GM19324 (cell line): ENCODE results near the gene DROSHA.

Source experiments
- ATAC-seq: cut with Tn5 transposase; IDR thresholded peaks from one replicate; pipeline ENCODE4 v1.9.1; 2021; ENCODE audit warnings: mild to moderate bottlenecking, moderate library complexity; ENCODE audit not compliant: unreplicated experiment, low FRiP score

Gene DROSHA

DNA sequence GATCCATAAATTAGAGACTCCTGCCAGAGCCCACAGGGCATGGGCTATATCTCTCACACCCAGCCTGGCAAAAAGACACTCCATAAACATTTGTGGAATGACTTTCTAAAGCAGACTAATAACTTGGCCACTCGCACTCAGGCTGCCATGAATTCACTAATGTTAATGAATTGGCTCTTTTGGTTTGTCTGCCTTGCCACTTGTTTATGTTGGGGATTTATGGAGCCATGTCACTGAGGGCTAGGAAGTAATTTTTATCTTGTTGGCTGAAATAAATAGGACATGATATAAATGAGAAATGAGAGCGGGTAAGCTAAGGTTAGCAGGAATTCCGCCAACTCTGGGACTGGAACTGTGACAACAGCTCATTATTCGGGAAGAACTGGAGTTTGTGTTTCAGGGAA, 55.2 kb downstream of the DROSHA start:
- no peak for ATAC-seq

DNA sequence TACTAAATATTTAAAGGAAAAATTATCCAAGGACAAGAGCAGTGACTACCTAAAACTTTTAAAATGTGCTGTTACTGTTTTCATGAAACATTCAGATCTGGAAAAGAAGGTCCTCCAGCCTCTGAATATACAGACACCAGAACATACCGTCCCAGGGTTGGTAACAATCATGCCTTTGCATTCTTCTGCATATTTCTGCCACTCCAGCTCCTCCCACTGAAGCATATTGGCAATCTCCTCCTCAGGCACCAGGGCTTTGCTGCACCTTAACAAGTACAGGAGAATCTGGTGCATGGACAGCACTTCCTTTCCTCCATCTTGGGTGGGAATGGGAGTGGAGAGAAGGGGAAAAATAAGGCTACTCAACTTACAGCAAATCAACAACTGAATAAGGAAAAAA, 60.0 kb downstream of the DROSHA start:
- no peak for ATAC-seq

DNA sequence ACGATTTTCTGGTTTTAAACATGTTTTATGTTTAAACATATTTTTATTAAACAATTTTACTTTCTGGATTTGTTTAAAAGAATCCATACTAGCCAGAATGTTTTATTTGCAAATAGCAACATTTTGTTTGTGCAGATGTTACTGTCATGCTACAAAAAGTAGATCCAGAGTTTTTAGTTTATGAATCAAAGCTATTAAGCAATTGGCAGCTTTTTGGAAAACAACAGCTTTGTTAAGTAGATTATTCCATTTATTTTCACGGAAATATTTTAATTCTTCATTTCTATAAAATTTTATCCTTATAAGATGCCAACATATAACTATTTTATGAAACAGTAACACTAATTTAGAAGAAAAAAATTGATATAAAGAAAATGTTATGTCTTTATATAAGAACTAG, 60.9 kb downstream of the DROSHA start:
- no peak for ATAC-seq

DNA sequence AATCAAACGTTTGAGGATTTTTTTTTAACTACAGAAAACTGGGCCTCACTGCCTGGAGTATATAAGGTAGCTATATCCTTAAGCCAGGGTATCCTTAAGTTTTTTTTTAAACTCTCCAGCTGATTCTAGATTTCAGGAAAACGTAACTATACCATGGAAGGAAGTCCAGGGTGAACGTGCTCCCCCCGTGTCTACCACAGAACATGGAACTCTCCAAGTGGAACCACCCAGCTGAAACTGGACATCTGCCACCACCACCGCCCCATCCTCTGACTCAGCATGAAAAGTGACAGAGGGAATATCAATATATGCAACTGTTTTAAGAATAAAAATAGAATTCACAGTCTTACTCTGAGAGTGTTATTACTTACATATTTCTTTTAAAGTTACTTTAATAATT, 61.3 kb downstream of the DROSHA start:
- ATAC-seq = no peak

DNA sequence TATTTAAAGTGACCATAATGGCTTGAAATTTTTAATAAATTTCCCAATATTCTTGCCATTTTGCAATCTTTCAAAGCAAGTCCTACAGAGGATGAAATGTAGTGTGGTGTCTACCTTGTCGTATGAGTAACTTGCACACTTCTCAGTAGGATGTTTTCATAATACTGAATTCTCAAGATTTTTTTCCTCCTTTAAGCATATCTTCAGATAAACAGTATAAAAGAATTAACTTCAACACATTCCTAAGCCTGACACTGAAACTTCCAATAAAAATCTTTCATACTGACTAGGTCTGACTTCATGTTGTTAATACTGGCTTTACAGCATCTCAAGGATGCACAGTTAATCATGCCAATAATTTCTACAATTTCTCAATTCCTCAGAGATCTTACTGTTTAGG, 62.0 kb downstream of the DROSHA start:
- no peak for ATAC-seq

DNA sequence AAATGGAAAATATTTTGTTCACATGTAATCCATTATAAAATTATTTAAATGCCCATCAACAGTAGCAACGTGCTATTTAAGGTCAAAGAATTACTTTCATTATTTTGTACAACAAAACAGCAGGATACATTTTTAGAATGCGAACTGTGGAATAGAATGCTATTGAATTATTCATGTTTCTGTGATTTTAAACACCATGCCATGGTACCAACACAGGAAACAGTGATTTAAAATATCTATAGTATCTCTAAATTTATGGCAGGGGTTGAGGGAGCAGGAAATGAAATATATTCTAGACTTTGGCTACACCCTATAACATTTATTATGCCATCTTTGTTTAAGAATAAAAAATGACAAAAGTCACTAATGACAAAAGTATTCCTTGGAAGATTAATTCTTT, 62.4 kb downstream of the DROSHA start:
- ATAC-seq = no peak

DNA sequence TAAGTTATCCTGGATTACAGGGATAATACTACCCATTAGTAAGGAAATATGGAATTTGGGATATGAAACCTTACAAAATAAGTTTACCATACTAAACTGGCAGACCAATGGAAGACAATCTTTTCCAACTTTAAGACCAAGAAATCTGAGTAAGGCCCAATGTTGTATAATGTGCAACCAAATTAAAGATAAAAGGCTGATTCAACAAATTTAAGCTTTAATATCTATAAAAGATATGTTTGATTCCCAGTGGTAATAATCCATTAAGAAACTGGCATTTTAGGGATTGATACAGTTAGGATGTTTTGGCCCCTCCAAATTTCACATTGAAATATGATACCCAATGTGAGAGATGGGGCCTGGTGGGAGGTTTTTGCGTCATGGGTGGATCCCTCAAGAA, 66.6 kb downstream of the DROSHA start:
- ATAC-seq = no peak

DNA sequence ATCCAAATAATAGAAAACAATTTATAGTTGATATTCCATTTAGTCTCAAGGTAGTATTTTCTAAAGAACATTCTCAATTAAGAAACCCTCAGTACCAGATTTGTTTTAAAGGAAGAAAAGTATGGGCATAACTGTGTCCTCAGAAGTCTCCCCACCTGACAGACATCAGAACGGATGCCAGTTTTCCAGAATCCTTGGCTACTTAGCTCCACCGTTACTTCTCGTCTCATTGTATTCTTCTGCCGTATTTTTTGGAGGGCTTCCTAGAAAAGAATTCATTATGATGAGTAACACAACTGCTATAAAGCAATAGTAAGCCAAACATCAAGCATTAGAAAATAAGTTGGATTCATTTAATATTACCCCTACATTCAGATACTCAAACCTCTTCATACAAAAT, 67.8 kb downstream of the DROSHA start:
- no peak for ATAC-seq

DNA sequence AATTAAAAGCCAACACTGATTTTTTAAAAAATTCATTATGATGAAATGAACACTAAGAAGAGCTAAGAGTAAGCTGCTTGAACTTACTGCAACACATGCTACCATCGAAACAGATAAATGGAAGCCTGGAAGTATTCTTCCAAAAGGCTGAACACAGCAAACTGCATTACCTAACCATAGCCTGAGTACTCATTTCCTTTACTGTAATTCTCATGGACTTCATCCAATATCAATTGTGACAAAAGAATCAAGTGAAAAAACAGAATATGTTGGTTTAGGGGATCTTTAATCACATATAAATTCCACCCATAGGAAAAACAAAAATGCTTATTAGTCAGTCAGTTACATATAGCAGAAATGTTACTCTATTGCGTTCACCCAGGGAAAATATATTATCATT, 68.5 kb downstream of the DROSHA start:
- no peak for ATAC-seq

DNA sequence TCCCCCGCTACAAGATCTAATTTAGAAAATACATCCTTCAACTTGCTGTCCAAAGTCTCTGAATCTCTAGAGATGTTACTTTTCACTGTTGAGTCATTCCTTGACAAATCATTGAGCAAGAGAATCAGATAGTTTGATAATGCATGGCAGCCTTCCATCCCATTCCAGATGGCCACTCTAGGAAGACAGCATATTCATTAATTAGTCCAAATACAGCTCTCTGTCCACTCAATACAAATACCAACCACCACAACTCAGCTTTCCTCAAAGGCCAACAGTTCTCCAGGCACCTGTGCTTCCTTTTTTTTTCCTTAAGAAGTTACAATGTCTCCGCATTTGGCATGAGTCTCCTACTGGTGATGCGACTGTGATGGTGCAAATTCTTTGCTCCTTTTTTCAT, 72.3 kb downstream of the DROSHA start:
- no peak for ATAC-seq

DNA sequence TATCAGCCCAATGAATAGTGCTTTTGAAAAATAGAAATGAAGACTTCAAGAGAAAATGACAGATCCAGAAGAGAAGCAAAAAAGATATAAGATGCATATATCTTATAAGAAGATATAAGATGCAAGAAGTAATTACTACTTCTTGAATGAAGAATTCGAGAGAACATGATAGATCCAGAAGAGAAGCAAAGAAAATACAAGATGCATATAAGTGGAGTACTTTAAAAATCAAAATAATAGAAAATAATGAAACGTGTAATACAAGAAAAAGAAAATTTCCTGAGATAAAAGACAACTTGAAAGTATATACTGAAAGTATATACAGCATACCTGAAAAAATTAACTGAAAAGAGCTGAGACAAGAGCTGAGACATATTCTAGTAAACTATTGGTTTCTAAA, 76.7 kb downstream of the DROSHA start:
- ATAC-seq = no peak

DNA sequence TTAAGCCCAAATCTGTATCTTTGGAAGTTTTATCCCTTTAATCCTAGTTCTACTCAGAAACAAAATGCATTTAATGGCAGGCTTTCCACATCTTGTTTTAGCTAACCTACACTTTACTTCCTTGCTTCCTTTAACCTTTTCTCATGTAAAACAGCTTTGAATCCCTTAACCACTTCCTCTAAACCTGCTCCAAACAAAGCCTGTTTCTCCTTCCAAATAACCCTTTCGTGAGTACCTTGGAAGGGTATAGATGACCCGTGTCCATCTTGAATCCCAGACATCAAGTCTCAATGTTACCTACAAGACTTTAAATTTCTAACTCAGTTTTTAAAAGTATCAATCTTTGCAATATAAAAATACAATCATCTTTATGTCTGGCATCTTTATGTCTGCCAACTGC, 78.4 kb downstream of the DROSHA start:
- no peak for ATAC-seq

DNA sequence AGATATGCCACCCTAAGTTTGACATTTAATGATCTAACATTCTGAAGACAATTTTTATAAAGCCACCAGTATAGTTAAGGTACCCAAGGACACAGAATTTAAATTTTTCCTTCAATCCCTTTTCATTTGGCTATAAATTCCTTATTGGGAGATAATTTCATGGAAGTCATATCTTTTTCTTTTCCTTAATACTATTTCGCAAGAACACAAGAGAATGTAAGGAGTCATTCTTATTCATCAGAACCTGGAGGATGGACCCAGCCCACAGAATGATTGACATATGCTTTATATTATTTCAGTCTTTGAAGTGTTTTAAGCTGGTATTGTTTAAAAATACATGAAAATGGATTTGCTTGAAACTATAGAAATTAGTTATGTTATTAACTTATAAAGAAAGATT, 79.6 kb downstream of the DROSHA start:
- ATAC-seq = no peak

DNA sequence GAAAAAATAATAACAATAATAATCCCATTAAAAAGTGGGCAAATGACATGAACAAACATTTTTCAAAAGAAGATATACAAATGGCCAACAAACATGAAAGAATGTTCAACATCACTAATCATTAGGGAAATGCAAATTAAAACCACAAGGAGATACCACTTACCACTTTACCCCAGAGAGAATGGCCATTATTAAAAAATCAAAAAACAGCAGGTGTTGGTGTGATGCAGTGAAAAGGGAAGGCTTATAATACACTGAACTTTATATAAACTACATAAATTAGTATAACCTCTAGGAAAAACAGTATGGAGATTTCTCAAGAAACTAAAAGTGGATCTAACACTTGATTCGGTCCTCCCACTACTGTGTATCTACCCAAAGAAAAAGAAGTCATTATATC, 81.9 kb downstream of the DROSHA start:
- no peak for ATAC-seq

DNA sequence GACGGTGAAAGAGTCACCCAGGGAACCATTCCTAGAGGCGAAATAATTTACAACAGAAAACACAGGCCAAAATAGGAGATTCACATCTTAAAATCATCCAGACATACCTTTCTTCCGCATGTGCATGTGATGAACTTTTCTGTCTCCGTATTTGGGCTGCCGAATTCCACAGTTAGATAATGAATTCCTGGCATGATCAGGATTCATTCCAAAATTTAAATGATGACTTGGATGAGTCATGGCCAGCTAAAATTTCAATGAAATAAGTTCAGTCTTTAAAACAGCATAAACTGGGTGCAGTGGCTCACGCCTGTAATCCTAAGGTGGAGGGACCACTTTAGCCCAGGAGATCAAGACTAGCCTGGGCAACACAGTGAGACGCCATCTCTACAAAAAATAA, 82.7 kb downstream of the DROSHA start:
- ATAC-seq = no peak

DNA sequence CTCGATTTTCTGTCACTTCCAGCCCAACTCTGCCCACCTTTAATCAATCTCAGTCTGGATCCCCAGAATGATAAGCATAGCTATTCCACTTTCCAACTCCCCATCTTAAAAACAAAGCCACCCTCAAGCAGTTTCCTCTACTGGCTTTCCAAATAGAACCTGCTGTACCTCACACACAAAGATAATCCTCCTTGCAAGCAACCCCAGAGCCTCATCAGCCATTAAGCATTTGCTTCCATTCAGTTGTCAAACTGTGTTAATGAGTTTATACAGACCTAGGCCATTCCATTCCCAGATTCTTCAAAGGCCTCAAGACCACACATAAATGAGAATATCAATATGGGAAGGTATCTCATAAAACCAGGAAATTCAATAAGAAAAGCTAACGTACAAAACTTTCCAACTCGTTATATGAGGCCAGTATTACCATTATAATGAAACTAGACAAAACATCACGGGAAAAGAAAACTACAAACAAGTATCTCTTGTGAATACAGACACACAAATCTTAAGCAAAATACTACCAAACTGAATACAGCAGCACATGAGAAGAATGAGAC, 86.8 kb downstream of the DROSHA start:
- no peak for ATAC-seq

DNA sequence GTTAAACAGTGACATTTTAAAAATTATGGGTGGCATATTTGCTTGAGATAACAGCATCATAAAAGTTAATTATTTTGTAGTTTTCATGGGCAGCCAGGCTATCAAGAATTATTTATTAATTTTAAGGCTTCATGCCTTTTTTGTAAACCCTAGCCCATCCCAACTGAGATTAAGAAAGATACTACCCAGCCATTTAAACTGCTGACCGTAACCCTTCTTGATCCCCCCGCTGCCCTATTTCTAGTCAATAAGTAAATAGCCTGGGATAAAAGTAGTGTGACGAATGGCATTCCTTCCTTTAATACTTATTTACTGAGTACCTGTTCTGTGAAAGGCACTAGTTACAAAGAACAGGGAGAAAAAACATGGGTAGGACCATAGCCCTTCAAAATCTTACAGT, 88.3 kb downstream of the DROSHA start:
- no peak for ATAC-seq

DNA sequence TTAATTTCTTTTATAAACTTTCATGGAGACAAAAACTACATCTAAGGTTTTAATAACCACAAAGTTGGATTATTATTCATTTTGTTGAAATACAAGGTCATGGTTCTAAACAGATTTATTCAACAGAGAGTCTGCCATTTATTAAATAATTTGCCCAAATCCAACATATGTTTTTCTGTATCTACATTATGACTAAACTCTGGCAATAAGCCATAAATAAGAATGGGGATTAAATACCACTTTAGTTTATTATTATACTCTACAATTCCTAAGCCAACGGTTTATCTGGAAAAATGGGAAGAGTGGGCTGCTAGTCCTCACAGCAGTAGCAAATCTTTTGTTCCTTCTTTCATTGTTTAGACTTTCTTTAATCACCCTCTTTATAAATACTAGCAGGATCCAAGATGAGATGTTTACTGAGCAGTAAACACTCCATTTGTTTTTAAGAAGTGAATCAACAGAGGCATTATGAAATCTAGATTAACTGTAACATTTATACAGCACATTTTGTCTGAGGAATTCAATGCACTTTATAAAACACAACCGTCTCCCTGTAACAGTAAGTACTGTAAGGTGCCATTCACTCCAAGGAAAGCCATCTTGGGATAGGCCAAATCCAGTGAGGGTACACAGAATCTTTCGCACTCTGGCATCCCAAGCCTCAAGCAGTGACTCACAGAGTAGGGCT, 89.7 kb downstream of the DROSHA start:
- ATAC-seq = no peak

DNA sequence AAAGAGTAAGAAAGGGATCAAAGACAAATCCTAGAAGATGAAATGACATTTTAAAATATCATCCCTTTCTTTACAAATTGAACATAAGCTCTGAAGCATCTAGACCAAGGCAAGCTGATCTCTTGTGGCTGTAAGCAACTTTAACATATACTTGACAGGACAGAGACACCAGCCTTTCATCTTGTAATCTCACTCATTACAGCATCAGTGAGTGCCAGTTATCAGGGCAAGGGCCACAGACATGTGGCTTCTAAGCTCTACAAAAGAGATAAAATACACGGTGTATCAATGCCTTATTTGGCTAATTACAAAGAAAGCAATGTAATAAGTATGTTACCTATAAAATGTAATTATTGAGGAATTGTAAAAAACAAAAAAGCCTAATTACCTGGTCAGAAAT, 95.0 kb downstream of the DROSHA start:
- no peak for ATAC-seq

DNA sequence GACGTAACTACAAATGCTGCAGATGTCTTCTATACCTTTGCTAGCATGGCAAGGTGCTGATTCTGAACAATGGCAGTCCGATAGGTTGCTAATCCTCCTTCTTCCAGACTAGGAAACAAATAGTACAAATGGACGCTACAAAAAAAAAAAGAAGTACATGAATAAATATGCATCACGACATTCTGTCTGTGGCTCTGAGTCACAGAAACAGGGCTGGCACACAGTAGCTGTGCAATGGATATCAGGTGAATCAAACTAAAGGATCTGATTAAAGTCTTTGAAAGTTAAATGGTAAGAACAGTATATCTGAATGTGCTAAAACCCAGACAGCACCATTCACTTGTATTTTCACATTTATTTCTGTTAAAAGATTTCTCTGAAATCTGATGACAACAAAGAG, 96.2 kb downstream of the DROSHA start:
- ATAC-seq = no peak

DNA sequence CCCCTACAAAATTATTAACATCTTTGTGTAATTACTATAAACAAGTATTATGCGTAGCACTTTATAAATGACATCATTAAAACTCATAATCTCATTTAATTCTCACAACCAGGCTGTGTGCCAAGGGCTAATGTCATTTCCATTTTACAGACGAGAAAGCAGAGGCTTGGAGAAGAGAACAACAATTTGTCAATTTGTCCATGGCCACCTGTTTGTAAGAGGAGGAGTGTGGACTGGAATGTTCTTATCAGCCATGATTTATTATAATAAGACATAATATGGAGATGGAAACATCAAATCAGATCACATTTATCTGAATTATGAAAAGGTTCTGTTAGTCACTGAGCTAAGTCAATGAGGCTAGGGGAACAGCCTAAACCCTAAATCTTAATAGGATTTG, 97.0 kb downstream of the DROSHA start:
- no peak for ATAC-seq

DNA sequence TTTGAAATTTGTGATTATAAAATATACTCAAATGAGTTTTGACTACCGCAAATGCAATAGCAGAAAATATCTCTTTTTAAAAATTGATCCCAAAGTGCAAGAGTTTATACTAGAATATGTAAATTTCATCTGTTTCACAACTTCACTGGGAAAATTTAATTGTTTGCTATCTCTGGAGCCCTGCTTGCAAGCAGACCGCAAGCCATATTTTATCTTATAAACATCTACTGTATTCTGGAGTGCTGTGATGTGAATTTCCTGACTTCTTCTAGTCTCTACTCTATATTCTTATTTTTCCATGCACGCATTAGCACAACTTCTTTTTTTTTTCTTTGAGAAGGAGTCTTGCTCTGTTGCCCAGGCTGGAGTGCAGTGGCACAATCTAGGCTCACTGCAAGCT, 98.7 kb downstream of the DROSHA start:
- ATAC-seq = no peak
